GM08714 (cell line): Measurements from ENCODE around the gene TRMT13.
A peak's percentile ranks its signal among the peaks of the same experiment; 100 is the strongest.

Source experiments
- H3K4me3 ChIP-seq: fragments of 200-500 bp; sonication (Bioruptor generic); 2 replicates; pipeline ENCODE4 v1.5.1; 2014; ENCODE audit warnings: mild to moderate bottlenecking, low read length, inconsistent platforms
- ZNF274 ChIP-seq: IDR thresholded peaks from 2 replicates; pipeline ENCODE4 v1.6.1; 2012; ENCODE audit warnings: mild to moderate bottlenecking, low read depth, low read length

Gene TRMT13, protein sequence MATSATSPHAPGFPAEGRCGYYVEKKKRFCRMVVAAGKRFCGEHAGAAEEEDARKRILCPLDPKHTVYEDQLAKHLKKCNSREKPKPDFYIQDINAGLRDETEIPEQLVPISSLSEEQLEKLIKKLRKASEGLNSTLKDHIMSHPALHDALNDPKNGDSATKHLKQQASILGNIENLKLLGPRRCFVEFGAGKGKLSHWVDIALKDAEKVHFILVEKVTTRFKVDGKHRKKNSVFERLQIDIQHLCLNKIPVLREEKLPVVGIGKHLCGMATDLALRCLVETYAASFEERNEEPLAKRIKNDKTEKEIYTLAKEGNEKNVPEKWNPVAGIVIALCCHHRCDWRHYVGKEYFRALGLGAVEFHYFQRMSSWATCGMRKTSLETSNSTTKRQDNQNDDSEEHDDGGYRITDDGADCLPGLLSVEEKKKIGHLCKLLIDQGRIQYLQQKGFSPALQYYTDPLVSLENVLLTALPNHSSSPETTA

DNA sequence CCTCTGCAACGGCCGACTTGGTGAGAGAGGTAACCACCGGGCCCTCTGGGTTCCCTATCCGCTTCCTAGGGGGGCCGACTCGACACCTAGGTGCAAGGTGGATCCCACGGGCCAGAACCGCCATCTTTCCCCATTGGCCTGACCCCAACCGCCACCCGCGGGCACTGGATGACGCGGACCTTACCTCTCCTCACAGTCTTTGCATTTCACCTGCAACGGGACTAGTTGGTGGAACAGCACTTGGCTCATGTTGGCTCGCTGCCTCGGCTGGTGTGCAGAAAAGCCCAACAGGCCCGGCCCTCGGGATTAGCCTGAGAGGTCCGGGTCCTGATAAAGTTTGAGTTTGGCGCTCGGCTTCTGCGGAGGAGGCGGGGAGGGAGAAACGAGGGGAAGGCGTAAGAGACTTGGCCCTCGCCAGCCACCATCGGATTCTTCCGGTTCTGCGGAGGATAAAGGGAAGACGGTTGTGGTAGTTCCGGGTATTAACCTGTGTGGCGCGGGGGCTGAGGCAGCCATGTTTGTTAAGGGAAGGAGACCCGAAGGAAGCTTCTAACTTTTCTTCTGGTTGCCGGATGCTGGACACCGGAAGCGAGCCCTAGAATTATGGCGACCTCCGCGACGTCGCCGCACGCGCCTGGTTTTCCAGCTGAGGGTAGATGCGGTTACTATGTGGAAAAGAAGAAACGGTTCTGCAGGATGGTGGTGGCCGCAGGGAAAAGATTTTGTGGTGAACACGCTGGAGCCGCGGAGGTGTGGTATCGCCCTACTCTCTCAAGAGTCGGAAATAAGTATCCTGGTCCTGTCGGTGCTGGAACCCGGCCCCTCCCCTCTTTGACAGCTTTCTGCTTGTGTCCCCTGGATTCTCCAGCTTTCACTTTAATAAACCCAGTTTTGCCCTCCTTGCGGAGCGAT is at the start of gene TRMT13, which contains the start of gene SASS6:
TSS of gene TRMT13 (plus strand) at position 598 of the 912 bp plus-strand sequence. CDS start at position 604, 6 bp downstream.
TSS of gene SASS6 (minus strand) at position 365 of the 912 bp plus-strand sequence. CDS start at position 249, 116 bp downstream.
- TF ChIP-seq ZNF274: no peak
- H3K4me3 ChIP-seq: peak within 1 kb of the TSS; percentile 91

GRCh38 chr1:100087396-100087795 is 45.6 kb upstream of the TRMT13 start:
- TF ChIP-seq ZNF274: no peak
- no peak overlapping the region for H3K4me3 ChIP-seq

GRCh38 chr1:100089082-100089481 is 43.9 kb upstream of the TRMT13 start:
- TF ChIP-seq ZNF274: no peak
- H3K4me3 ChIP-seq: no peak overlapping the region

DNA sequence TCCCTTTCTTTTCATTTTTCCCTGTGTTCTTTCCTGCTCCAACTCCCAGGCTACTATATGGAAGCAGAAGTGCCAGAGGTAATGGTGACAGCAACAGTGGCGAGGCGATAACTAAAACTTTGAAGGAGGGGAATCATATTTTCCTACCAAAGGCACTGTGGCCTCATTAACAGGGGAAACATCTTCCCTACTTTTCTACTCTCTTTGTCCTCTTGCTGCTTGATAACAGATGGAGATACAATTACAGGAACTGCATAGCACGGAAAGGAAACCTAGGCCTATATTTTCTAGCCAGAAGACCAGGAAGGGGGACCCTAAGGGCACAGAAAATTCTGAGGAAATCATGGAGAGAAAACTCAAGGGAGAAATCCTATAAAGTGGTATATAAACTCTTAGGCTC is 42.5 kb upstream of the TRMT13 start:
- no peak for TF ChIP-seq ZNF274
- H3K4me3 ChIP-seq: no peak overlapping the region

DNA sequence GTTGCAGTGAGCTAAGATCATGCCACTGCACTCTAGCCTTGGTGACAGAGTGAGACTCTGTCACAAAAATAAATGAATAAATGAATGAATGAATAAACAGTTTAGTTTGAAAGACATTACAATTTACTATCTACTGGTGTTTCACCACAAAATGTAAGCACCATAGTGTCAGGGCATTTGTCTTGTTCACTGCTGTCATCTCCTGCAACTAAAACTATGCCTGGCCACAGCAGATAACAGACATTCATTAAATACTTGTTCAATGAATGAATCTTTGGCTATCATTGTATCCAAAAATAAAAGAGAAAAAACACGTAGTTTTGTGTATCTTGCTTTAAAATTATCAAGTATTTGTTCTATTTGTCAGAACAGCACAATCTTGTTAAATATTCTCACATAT is 32.8 kb upstream of the TRMT13 start:
- no peak overlapping the region for H3K4me3 ChIP-seq
- TF ChIP-seq ZNF274: no peak

DNA sequence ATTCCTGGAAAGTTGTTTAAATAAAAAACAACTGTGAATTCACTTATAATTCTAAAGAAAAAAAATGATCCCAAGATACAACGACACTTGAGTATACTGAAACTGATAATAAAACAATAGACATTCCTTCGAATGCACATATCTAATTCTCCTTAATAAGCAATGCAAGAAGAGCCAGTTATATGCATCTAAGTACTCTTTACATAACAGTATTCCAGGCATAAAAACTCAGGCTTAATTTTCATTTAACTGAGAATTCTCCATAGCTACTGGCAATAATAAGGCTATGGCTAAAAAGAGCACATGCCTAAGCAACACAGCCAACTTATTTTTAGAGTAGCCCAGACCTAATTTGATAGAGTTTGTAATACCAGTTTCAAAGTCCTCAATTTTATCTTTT is 31.4 kb upstream of the TRMT13 start:
- H3K4me3 ChIP-seq: no peak overlapping the region
- no peak for TF ChIP-seq ZNF274

DNA sequence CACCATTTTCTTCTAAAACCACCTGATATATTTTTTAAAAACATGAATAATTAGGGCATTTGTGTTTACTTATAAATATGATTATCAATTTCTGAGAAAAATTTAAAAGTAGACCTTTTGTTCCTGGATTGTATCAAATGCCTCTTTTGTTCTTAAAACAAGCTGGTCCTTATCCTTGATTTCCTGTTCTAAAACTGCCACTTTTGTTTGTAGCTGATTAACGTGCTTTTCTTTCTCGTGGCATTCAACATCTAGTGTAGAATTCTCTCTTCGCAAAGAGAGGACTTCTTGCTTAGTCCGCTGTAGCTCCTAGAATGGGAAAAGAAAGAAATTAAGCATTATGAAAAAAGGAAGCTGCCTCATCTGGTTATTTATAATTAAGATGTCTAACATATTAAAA is 25.3 kb upstream of the TRMT13 start:
- H3K4me3 ChIP-seq: no peak overlapping the region
- TF ChIP-seq ZNF274: no peak

- no peak overlapping the region for H3K4me3 ChIP-seq
- TF ChIP-seq ZNF274: no peak
Measured at GRCh38 chr1:100109554-100110066, 23.4 kb upstream of the TRMT13 start.

DNA sequence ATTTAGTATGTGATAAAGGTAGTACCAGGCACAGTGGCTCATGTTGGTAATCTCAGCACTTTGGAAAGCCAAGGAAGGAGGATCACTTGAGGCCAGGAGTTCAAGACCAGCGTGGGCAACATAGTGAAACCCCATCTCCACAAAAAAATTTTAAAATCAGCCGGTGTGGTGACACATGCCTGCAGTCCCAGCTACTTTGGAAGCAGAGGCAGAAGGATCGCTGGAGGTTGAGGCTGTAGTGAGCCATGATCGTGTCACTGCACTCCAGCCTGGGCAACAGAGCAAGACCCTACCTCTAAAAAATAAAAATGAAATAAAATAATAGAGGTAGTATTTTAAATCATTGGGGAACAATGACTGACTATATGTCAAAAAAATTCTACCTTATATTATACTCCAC is 17.4 kb upstream of the TRMT13 start:
- H3K4me3 ChIP-seq: no peak overlapping the region
- no peak for TF ChIP-seq ZNF274

- TF ChIP-seq ZNF274: no peak
- no peak overlapping the region for H3K4me3 ChIP-seq
Measured at GRCh38 chr1:100122177-100122576, 10.8 kb upstream of the TRMT13 start.

- no peak for TF ChIP-seq ZNF274
Measured at GRCh38 chr1:100127226-100127625, 5.7 kb upstream of the TRMT13 start.

DNA sequence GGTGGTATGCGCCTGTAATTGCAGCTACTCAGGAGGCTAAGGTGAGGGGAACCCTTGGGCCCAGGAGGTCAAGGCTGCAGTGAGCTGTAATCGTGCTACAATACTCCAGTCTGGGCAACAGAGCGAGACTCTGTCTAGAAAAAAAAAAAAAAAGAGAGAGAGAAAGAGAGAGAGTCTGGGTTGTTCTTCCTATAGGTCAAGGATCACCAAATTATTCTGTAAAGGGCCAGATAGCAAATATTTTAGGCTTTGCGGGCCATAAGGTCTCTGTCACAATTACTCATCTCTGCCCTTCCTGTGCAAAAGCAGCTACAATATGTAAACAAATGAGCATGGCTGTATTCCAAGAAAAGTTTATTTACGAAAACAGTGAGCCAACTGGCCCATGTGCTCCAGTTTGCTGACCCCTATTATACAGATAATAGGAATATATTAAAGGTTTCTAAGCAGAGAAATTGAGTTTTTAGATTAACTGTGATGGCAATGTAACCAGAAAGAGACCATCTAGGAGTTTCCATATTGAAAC is 2.3 kb upstream of the TRMT13 start:
- no peak overlapping the region for H3K4me3 ChIP-seq
- no peak for TF ChIP-seq ZNF274

More at GRCh38 chr1:100127226-100127625, 5.7 kb upstream of the TRMT13 start:
- H3K4me3 ChIP-seq: no peak overlapping the region

- H3K4me3 ChIP-seq: peak overlapping the region; percentile 73; the same call in 1 of the 2 replicates
- TF ChIP-seq ZNF274: no peak
Measured at GRCh38 chr1:100131623-100132022, 1.3 kb upstream of the TRMT13 start.

DNA sequence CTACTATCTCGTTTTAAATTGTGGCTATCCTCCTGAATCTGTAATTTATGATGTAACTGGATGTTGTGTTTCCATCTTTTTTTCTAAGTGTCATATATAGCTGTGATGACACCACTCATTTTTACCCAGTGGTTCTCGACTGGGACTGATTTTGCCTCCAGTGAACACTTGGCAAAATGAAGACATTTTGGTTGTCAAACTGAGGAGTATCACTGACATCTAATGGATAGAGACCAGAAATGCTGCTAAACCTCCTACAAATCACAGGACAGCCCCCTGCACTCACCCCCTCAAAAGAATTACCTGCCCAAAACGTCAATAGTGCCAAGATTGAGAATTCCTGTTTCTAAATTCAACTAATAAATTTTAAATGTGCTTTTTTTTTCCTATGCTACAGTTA is 1.9 kb downstream of the TRMT13 start:
- no peak for TF ChIP-seq ZNF274
- H3K4me3 ChIP-seq: no peak overlapping the region

- no peak for TF ChIP-seq ZNF274
- H3K4me3 ChIP-seq: no peak overlapping the region
Measured at GRCh38 chr1:100137602-100138001, 4.6 kb downstream of the TRMT13 start.
